Ishikawa (cell line): ENCODE data around the gene SAA1.

Experiments used
- CEBPB ChIP-seq: IDR thresholded peaks from 2 replicates; pipeline ENCODE4 v1.6.1; 2012
- CREB1 ChIP-seq: IDR thresholded peaks from 2 replicates; pipeline ENCODE4 v1.6.1; 2012; ENCODE audit warnings: low read depth
- EGR1 ChIP-seq: IDR thresholded peaks from 2 replicates; pipeline ENCODE4 v1.6.1; 2012
- EP300 ChIP-seq: IDR thresholded peaks from 2 replicates; pipeline ENCODE4 v1.6.1; 2012; ENCODE audit warnings: borderline replicate concordance
- FOXM1 ChIP-seq: IDR thresholded peaks from 2 replicates; pipeline ENCODE4 v1.6.1; 2012; ENCODE audit warnings: low read depth, borderline replicate concordance
- NFIC ChIP-seq: IDR thresholded peaks from 2 replicates; pipeline ENCODE4 v1.6.1; 2012
- RAD21 ChIP-seq: IDR thresholded peaks from 2 replicates; pipeline ENCODE4 v1.6.1; 2012; ENCODE audit warnings: low read depth
- TAF1 ChIP-seq: IDR thresholded peaks from 2 replicates; pipeline ENCODE4 v1.6.1; 2012; ENCODE audit warnings: low read depth, mild to moderate bottlenecking
- TCF12 ChIP-seq: IDR thresholded peaks from 2 replicates; pipeline ENCODE4 v1.6.1; 2012; ENCODE audit warnings: low read depth
- TEAD4 ChIP-seq: IDR thresholded peaks from 2 replicates; pipeline ENCODE4 v1.6.1; 2012
- YY1 ChIP-seq: IDR thresholded peaks from 2 replicates; pipeline ENCODE4 v1.6.1; 2012; ENCODE audit warnings: low read depth
- ZBTB7A ChIP-seq: IDR thresholded peaks from 2 replicates; pipeline ENCODE4 v1.6.1; 2012; ENCODE audit warnings: low read depth
- TF ChIP-seq, protein P1 (sequence below): IDR thresholded peaks from 2 replicates; pipeline ENCODE4 v1.6.1; 2012
- TF ChIP-seq, protein P2 (sequence below): IDR thresholded peaks from 2 replicates; pipeline ENCODE4 v1.6.1; 2012; ENCODE audit warnings: low read depth, mild to moderate bottlenecking
- TF ChIP-seq, protein P3 (sequence below): IDR thresholded peaks from 2 replicates; pipeline ENCODE4 v1.6.1; 2012

Gene SAA1

DNA sequence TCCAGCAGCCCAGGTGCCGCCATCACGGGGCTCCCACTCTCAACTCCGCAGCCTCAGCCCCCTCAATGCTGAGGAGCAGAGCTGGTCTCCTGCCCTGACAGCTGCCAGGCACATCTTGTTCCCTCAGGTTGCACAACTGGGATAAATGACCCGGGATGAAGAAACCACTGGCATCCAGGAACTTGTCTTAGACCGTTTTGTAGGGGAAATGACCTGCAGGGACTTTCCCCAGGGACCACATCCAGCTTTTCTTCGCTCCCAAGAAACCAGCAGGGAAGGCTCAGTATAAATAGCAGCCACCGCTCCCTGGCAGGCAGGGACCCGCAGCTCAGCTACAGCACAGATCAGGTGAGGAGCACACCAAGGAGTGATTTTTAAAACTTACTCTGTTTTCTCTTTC is at the start of gene SAA1:
SAA1 (plus strand) TSS at position 316 of the 400 bp plus-strand sequence. CDS start 624 bp downstream, outside the sequence.
- TF ChIP-seq RAD21 (no peak), NFIC (no peak), TAF1 (no peak), YY1 (no peak), EGR1 (no peak), EP300 (no peak), ZBTB7A (no peak)
- TF ChIP-seq, protein P1, sequence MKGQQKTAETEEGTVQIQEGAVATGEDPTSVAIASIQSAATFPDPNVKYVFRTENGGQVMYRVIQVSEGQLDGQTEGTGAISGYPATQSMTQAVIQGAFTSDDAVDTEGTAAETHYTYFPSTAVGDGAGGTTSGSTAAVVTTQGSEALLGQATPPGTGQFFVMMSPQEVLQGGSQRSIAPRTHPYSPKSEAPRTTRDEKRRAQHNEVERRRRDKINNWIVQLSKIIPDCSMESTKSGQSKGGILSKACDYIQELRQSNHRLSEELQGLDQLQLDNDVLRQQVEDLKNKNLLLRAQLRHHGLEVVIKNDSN, result no peak
- TF ChIP-seq, protein P2, sequence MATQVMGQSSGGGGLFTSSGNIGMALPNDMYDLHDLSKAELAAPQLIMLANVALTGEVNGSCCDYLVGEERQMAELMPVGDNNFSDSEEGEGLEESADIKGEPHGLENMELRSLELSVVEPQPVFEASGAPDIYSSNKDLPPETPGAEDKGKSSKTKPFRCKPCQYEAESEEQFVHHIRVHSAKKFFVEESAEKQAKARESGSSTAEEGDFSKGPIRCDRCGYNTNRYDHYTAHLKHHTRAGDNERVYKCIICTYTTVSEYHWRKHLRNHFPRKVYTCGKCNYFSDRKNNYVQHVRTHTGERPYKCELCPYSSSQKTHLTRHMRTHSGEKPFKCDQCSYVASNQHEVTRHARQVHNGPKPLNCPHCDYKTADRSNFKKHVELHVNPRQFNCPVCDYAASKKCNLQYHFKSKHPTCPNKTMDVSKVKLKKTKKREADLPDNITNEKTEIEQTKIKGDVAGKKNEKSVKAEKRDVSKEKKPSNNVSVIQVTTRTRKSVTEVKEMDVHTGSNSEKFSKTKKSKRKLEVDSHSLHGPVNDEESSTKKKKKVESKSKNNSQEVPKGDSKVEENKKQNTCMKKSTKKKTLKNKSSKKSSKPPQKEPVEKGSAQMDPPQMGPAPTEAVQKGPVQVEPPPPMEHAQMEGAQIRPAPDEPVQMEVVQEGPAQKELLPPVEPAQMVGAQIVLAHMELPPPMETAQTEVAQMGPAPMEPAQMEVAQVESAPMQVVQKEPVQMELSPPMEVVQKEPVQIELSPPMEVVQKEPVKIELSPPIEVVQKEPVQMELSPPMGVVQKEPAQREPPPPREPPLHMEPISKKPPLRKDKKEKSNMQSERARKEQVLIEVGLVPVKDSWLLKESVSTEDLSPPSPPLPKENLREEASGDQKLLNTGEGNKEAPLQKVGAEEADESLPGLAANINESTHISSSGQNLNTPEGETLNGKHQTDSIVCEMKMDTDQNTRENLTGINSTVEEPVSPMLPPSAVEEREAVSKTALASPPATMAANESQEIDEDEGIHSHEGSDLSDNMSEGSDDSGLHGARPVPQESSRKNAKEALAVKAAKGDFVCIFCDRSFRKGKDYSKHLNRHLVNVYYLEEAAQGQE, result no peak

DNA sequence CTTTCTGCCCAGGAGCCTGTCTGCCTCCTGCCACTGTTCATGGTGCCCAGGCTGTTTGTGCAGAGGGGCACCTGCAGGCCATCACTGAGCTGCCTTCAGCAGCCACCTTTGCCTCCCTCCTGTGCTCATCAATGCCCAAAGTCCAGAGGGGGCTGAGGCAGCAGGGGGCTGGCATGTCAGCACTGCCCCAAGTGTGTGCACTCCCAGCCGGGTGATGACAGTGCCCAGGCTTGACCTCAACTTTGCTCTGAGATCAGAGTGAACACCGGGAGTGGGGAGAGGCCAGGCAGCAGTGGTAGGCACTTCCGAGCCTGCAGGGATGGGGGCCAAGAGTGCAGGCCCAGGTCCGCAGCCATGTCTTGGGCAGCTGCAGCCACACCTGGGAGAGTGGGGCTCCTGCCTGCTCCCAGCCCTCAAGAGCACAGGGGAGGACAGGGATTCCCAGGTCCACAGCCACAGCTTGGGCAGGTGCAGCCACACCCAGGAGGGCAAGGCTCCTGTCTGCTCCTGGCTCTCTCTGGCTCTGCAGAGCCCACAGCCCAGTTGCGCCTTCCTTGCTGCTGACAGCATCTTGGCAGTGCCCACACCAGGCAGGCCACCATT is 44.7 kb upstream of the SAA1 start:
- TF ChIP-seq TCF12, result no peak
- no peak for TF ChIP-seq RAD21
- TF ChIP-seq NFIC, result no peak
- TF ChIP-seq, protein P3, sequence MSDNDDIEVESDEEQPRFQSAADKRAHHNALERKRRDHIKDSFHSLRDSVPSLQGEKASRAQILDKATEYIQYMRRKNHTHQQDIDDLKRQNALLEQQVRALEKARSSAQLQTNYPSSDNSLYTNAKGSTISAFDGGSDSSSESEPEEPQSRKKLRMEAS, result no peak
- TF ChIP-seq FOXM1, result no peak

DNA sequence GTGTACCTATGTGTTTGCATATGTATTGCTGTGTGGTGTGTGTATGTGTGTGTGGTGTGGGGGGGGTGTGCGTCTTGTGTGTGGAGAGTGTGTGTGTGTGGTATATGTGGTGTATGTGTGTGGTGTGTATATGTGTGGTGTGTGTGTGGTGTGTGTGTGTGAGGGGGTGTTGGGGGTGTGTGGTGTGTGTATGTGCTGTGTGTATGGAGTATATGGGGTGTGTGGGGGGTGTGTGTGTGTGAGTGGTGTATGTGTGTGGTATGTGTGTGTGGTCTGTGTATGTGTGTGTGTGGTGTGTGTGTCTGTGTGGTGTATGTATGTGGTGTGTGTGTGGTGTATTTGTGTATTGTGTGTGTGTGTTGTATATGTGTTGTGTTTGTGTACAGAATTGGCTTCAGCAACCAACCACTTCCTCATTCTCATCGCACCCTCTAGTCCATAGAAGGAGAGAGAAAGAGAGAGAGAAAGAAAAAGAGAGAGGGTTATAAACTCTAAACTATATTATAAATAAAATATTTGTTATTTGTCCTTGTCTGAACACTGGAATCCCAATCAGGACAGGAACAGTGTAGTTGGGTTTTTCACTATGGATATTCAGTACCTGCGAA is 43.1 kb upstream of the SAA1 start:
- TF ChIP-seq ZBTB7A (no peak), CEBPB (no peak)

DNA sequence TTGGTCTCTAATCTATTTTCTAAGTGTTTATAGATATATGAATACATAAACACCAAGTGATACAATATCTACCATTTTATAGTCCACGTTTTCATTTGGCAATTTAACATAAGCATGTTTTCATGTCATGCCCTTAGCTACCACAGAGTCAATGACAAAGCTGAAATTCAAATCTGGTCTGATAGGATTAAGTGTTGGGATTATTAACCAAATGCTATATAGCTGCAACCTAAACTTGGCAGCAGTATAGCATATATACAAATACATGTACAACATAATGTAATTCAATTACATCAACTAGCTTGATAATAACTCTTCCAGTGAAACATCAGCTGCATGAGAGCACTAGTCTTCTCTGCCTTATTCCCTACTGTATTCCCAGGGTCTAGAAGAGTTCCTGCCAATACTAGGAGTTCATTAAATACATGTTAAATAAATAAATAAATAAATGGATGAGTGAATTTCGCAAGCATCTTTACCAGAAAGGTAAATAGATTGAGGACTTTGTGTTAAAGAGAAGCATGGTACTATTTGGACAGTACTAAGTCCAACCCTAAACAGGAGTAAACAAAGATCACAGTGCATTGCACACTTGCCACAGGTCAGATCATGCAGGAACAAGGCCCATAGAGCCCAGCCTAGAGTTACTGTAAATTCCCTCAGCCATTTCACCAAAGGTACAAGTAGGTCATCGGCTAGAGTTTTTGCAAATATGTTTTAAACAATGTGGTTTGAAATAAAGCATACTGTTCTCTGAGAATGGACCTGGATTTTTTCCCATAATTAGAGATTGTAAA is 42.3 kb upstream of the SAA1 start:
- TF ChIP-seq NFIC (no peak), TAF1 (no peak), YY1 (no peak), RAD21 (no peak), CREB1 (no peak), ZBTB7A (no peak)
- TF ChIP-seq, protein P1, result no peak

DNA sequence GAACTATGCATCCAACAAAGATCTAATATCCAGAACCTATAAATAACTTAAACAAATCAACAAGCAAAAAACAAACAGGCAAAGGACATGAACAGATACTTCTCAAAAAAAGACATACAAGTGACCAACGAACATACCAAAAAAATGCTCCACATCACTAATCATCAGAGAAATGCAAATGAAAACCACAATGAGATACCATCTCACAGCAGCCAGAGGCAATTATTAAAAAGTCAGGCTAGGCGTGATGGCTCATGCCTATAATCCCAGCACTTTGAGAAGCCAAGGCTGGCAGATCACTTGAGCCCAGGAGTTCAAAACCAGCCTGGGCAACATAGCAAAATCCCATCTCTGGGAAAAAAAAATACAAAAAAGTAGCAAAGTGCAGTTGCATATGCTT is 40.2 kb upstream of the SAA1 start:
- no peak for TF ChIP-seq FOXM1
- no peak for TF ChIP-seq ZBTB7A
- TF ChIP-seq RAD21, result no peak
- TF ChIP-seq TEAD4, result no peak
- TF ChIP-seq EGR1, result no peak
- no peak for TF ChIP-seq CREB1

DNA sequence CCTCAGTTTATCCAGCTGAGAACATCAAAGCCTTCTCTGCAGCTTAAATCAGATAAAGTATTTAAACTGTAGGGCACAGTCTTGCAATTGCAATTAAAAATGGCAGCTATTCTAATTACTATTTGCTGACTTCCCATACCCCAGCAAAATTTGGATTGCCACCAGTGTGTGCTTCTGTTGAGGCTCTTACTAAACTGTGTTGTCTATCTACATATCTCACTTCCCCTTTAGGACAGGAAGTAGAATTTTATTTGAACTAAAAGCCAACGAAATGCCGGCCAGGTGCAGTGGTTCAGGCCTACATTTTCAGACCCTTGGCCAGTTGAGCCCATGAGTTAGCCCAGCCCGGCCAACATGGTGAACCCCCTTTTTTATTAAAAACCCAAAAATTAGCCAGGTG is 36.6 kb upstream of the SAA1 start:
- TF ChIP-seq EGR1 (no peak), RAD21 (no peak), EP300 (no peak), TEAD4 (no peak)
- TF ChIP-seq, protein P3, result no peak
- TF ChIP-seq, protein P1, result no peak

DNA sequence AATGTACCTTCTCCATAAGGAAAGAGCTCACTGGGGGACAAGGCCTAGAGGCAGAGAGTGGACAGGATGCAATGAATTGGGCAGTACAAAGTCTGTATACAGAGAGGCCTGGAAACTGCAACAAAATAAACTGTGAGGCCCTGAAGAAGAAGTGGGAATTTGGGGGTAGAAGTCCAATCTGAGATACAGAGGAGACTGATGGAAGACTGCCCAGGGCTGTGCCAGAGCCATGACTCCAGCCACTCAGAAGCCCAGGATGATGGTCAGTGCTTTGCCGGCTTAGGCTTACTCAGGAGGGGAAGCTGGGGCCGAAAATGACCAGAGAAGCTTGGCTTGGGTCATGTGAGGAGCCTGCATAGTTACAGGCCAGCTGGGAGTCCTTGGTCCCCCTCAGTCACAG is 35.2 kb upstream of the SAA1 start:
- TF ChIP-seq CREB1 (no peak), TAF1 (no peak), EP300 (no peak), TCF12 (no peak)
- TF ChIP-seq, protein P1, result no peak
- TF ChIP-seq, protein P2, result no peak
